ENCODE results near the gene FRMPD4.

DNA sequence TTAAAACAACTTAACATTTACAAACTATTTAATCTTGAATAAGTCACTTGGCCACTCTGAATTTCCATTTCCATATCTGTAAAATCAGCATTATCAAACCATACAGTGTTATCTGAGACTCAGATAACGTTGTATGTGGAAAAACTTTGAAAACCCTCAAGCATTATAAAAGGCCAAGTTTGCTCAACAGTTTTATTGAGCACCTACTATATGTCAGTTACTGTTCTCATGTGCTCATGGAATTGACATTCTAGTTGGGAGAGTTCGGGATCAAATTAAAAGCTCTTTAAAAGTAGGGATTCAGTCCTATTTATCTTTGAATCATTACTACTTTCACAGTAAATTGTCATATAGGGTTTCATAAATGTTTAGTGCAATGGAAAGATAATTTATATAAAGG lies 97.9 kb downstream of the FRMPD4 start:
- TF ChIP-seq, protein P1, sequence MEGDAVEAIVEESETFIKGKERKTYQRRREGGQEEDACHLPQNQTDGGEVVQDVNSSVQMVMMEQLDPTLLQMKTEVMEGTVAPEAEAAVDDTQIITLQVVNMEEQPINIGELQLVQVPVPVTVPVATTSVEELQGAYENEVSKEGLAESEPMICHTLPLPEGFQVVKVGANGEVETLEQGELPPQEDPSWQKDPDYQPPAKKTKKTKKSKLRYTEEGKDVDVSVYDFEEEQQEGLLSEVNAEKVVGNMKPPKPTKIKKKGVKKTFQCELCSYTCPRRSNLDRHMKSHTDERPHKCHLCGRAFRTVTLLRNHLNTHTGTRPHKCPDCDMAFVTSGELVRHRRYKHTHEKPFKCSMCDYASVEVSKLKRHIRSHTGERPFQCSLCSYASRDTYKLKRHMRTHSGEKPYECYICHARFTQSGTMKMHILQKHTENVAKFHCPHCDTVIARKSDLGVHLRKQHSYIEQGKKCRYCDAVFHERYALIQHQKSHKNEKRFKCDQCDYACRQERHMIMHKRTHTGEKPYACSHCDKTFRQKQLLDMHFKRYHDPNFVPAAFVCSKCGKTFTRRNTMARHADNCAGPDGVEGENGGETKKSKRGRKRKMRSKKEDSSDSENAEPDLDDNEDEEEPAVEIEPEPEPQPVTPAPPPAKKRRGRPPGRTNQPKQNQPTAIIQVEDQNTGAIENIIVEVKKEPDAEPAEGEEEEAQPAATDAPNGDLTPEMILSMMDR (IDR thresholded peaks at IDR 0.05 in 8 of 11, conservative IDR thresholded peaks at IDR 0.05 in 3 of 11), result no peak
- TF ChIP-seq POLR2AphosphoS5 (IDR thresholded peaks at IDR 0.05) (no peak), POLR2A (IDR thresholded peaks at IDR 0.05) (no peak)
